GM12864 (cell line): Measurements from ENCODE around the gene ANKS1A.

Source experiments
- DNase-seq: peaks from one replicate; pipeline ENCODE4 v3.0.0-alpha.2; 2011; ENCODE audit warnings: low read depth
- H3K4me3 ChIP-seq: 2 replicates; pipeline ENCODE4 v1.5.1; 2011; ENCODE audit warnings: mild to moderate bottlenecking, low read depth, low read length, control low read depth
- TF ChIP-seq, protein P1 (sequence below): IDR thresholded peaks from 2 replicates; pipeline ENCODE4 v1.5.1; 2011; ENCODE audit warnings: low read depth, mild to moderate bottlenecking, moderate library complexity, low read length, control low read depth, inconsistent platforms; ENCODE audit errors: missing control alignments

Gene ANKS1A

DNA sequence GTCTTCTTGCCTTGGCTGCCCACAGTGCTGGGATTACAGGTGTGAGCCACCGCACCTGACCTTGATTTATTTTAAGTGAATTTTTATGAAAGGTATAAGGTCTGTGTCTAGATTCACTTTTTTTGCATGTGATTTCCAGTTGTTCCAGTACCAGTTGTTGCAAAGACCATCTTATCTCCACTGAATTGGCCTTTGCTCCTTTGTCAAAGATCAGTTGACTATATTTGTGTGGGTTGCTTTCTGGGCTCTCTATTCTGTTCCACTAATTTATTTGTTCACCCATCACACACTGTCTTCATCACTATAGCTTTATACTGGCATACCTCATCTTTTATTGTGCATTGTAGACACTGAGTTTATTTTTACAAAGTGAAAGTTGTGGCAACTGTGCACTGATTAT is 56.3 kb downstream of the ANKS1A start:
- H3K4me3 ChIP-seq, result no peak overlapping the region
- DNase-seq, result no peak
- TF ChIP-seq, protein P1, sequence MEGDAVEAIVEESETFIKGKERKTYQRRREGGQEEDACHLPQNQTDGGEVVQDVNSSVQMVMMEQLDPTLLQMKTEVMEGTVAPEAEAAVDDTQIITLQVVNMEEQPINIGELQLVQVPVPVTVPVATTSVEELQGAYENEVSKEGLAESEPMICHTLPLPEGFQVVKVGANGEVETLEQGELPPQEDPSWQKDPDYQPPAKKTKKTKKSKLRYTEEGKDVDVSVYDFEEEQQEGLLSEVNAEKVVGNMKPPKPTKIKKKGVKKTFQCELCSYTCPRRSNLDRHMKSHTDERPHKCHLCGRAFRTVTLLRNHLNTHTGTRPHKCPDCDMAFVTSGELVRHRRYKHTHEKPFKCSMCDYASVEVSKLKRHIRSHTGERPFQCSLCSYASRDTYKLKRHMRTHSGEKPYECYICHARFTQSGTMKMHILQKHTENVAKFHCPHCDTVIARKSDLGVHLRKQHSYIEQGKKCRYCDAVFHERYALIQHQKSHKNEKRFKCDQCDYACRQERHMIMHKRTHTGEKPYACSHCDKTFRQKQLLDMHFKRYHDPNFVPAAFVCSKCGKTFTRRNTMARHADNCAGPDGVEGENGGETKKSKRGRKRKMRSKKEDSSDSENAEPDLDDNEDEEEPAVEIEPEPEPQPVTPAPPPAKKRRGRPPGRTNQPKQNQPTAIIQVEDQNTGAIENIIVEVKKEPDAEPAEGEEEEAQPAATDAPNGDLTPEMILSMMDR, result no peak

DNA sequence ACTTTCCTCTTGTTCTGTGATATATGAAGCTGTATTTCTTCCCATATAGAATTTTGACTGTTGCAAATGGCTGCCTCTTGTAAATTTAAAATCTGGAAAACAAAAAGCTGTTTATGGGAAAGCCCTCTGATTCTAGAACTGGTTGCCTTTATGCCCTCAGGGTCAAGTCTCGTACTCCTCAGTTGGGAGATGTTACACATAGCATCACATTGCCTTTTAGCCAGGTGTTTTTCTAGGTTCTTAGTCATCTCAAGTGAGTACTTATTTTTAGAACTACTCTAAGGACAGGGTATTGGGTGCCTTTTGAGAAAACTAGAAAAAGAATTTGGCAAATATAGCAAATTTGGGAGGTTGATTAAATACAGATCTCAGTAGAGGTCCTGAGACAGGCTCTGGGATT is 58.5 kb downstream of the ANKS1A start:
- DNase-seq, result no peak
- no peak overlapping the region for H3K4me3 ChIP-seq
- TF ChIP-seq, protein P1, result no peak

DNA sequence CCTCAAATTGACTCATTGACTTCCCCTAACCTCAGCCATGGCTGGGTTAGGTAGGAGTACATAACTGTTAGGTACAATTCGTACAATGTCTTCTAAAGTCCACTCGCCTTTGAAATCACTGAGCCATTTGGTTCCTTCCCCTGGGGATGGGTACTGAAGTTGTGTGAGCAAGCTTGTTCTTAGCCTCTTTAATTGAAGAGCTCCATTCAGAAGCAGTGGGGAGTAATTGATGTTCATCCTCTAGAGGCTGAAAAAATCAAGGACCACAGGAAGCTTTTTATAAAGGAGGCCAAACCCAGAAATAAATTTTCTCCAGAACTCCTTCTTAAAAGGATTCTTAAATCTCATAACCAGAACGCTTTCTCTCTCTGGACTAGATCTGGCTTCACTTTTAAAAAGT is 60.6 kb downstream of the ANKS1A start:
- DNase-seq, result no peak
- no peak overlapping the region for H3K4me3 ChIP-seq
- TF ChIP-seq, protein P1, result no peak

DNA sequence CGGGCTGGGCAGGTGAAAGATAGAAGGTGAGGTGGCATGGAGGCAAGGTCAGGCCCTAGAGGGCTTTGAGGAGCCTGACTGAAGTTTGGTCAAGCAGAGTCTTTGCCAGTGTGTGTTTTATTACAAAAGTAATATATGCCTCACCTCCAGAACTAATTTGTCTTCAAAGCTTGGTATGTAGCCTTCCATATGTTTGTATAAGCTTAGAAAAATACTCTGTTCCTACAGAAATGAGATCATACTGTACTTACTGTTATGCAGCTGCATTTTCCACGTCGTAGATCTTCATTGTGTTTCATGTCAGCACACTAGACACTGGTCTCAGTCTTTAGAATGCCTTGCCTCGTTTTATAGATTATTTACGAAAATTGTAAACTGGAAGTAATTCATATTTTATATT is 61.8 kb downstream of the ANKS1A start:
- DNase-seq, result no peak
- H3K4me3 ChIP-seq, result no peak overlapping the region
- TF ChIP-seq, protein P1, result no peak

DNA sequence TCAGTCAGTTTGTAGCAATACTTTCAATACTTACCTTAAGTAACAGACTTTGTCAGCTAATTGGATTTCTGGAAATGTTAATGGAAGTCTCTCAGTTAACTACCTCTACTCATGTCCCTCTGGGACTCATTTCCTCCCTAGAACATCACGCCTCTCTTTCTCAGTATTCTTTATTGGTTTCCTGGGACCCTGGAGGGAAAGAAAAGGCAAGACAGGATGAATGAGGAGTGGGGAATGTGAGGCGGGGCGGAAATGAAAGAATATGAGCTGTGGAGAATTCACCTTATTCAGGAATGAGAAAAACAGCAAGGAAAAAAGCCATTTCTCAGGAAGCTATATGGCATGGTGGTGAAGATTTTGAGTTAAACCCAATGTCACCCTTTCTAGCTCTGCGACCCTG is 62.7 kb downstream of the ANKS1A start:
- TF ChIP-seq, protein P1, result no peak
- no peak for DNase-seq
- H3K4me3 ChIP-seq, result no peak overlapping the region

DNA sequence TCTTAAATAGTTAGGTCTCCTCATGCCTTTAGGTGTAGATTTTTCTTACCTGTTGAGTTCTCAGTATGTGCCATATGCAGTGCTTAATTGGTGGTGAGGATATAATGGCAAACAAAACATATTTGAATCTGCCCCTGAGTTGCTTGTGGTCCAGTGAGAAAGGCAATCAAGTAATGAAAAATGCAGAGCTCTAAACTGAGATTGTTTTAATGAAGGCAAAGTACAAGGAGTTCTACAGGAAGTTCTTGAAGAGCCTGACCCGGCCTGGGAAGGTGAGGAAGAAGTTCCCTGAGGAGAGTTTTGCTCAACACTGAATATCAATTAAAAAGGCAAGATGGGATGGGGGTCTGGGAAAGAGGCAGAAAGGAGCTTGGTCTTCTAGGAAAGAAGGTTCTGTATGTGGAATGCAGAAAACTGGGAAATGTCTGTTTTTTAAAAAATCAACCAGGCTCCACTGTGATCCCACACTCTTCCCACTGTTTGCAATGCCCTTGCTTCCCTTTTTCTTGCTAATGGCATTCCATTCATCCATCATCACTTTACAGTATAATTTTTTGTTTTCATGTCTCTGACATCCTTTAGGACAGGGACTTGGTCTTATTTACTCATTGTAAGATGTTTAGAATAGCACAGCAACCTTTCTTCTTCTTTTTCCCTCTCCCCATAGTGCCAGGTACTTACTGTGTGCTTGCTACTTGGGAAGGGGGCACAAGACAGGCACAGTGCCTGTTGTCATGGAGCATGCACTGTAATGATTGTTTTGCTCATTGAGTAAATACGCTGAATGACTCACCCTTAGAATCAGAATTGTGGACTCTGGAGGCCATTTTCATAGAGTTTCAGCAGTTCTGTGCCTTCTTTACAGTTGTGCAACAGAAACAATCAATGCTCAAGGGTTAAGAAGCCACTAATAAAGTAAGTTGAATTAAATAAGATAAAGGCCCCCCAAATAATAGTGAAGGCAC is 64.3 kb downstream of the ANKS1A start:
- DNase-seq, result no peak
- no peak overlapping the region for H3K4me3 ChIP-seq
- TF ChIP-seq, protein P1, result no peak

DNA sequence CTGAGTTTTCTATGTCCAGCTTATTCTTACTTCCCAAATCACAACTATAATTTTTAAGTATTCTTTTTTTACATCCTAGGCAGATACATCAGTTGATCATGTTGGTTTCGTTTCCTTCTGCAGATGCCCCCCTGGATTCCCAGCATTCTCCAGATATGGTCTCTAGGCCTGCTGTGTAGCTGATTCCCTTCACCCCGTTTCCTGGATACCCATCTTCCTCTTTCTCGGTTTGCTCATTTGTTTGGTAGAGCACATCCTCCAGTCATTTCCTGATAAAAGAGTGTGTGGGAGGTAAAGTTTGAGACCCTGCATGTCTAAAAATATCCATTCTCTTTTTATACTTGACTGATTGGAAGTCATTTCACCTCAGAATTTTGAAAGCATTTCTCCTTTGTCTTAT is 66.4 kb downstream of the ANKS1A start:
- H3K4me3 ChIP-seq, result no peak overlapping the region
- no peak for DNase-seq
- TF ChIP-seq, protein P1, result no peak
